Germinal center (tissue), 1 donor: ENCODE results near the gene ZNF431.
"Not testable (repeated sequence)": the region's sequence is repeated elsewhere in the genome, so short reads cannot be mapped to it uniquely, and the experiment has no call there.

Source experiments
- DNase-seq: peaks from one replicate; pipeline ENCODE4 v3.0.0; 2012; ENCODE audit warnings: mixed read lengths, low spot score

Gene ZNF431

GRCh38 chr19:21147540-21147939 is 5.7 kb downstream of the ZNF431 start:
- no peak for DNase-seq

GRCh38 chr19:21148681-21149080 is 6.8 kb downstream of the ZNF431 start:
- no peak for DNase-seq

- DNase-seq = no peak
Measured at GRCh38 chr19:21149877-21150276, 8.0 kb downstream of the ZNF431 start.

GRCh38 chr19:21151460-21151859 is 9.6 kb downstream of the ZNF431 start:
- no peak for DNase-seq

GRCh38 chr19:21158523-21159135 is 16.8 kb downstream of the ZNF431 start:
- DNase-seq = no peak

GRCh38 chr19:21164541-21164940 is 22.7 kb downstream of the ZNF431 start:
- no peak for DNase-seq

GRCh38 chr19:21166436-21166835 is 24.6 kb downstream of the ZNF431 start:
- no peak for DNase-seq

GRCh38 chr19:21197590-21198295 is 55.9 kb downstream of the ZNF431 start:
- no peak for DNase-seq

- DNase-seq = peak; percentile 41
Measured at GRCh38 chr19:21202865-21203494, 61.1 kb downstream of the ZNF431 start.

- DNase-seq = no peak
Measured at GRCh38 chr19:21210037-21210621, 68.3 kb downstream of the ZNF431 start.

- DNase-seq = no peak
Measured at GRCh38 chr19:21221693-21222092, 79.9 kb downstream of the ZNF431 start.

GRCh38 chr19:21229938-21230337 is 88.1 kb downstream of the ZNF431 start:
- DNase-seq = not testable (repeated sequence)

GRCh38 chr19:21233691-21234090 is 91.9 kb downstream of the ZNF431 start:
- no peak for DNase-seq

- DNase-seq = not testable (repeated sequence)
Measured at GRCh38 chr19:21236751-21237150, 94.9 kb downstream of the ZNF431 start.

GRCh38 chr19:21238670-21239069 is 96.8 kb downstream of the ZNF431 start:
- DNase-seq = no peak
